IgD-negative memory B cell (primary cell): ENCODE measurements around the gene TMEM196. TPM values are rescaled to one million over a fixed set of nuclear protein-coding genes. Genes with fewer than 3 reads are reported as not detected.
"Not testable (repeated sequence)": the region's sequence is repeated elsewhere in the genome, so short reads cannot be mapped to it uniquely, and the experiment has no call there.

Experiments
- H3K27ac Mint-ChIP-seq, 3 donors: one replicate each; pipeline ENCODE4 v1.8.0; 2020 to 2022; ENCODE audit warnings: mild to moderate bottlenecking in 3 of 3, mixed read lengths in 3 of 3, moderate library complexity in 1 of 3
- H3K27me3 Mint-ChIP-seq: one replicate; pipeline ENCODE4 v1.8.0; 2021; ENCODE audit warnings: mixed read lengths
- H3K36me3 Mint-ChIP-seq: one replicate; pipeline ENCODE4 v1.8.0; 2020; ENCODE audit warnings: mild to moderate bottlenecking, mixed read lengths
- H3K4me1 Mint-ChIP-seq, 3 donors: one replicate each; pipeline ENCODE4 v1.8.0; 2020 to 2022; ENCODE audit warnings: mixed read lengths in 3 of 3, mild to moderate bottlenecking in 1 of 3
- H3K4me3 Mint-ChIP-seq, 4 donors: one replicate each; pipeline ENCODE4 v1.8.0; 2020 to 2022; ENCODE audit warnings: mild to moderate bottlenecking in 4 of 4, mixed read lengths in 4 of 4, moderate library complexity in 3 of 4
- H3K9me3 Mint-ChIP-seq, 3 donors: one replicate each; pipeline ENCODE4 v1.8.0; 2020 to 2021; ENCODE audit warnings: mixed read lengths in 3 of 3, mild to moderate bottlenecking in 1 of 3
- polyA plus RNA-seq: library from polyadenylated mRNA; unstranded; fragments of 300-500 nt; fragmentation: Illumina TruSeq; gene quantifications from one replicate; pipeline ENCODE4 v1.2.3, GENCODE V29; 2021

The TMEM196 gene
- polyA plus RNA-seq, 1 donor from 2014 or later = not detected

- H3K9me3 Mint-ChIP-seq, H3K36me3 Mint-ChIP-seq, H3K27ac Mint-ChIP-seq, H3K4me1 Mint-ChIP-seq, H3K4me3 Mint-ChIP-seq, H3K27me3 Mint-ChIP-seq: not testable (repeated sequence)
Measured at GRCh38 chr7:19689130-19689529, 84.3 kb downstream of the TMEM196 start.

- Mint-ChIP-seq H3K4me1 (peaks cover 6 to 9% (median 9%) of the 10 kb centered on the region in 3 donors), H3K27me3 (no peaks in the 10 kb centered on the region), H3K9me3 (peaks cover 0 to 3% (median 2%) of the 10 kb centered on the region in 3 donors), H3K4me3 (no peak overlapping the region), H3K27ac (no peak overlapping the region), H3K36me3 (no peaks in the 10 kb centered on the region)
Measured at GRCh38 chr7:19681596-19681995, 91.8 kb downstream of the TMEM196 start.

- no peak overlapping the region for H3K4me3 Mint-ChIP-seq
- peaks cover 0 to 2% (median under 1%) of the 10 kb centered on the region in 3 donors for H3K9me3 Mint-ChIP-seq
- no peaks in the 10 kb centered on the region for H3K36me3 Mint-ChIP-seq
- peak overlapping the region in 1 of 3 donors; percentile 66 for H3K27ac Mint-ChIP-seq
- peaks cover 6 to 10% (median 7%) of the 10 kb centered on the region in 3 donors for H3K4me1 Mint-ChIP-seq
- no peaks in the 10 kb centered on the region for H3K27me3 Mint-ChIP-seq
Measured at GRCh38 chr7:19677180-19677579, 96.2 kb downstream of the TMEM196 start.

- Mint-ChIP-seq H3K4me3 (no peak overlapping the region), H3K27me3 (no peaks in the 10 kb centered on the region), H3K9me3 (no peaks in the 10 kb centered on the region), H3K4me1 (peaks cover 6 to 10% (median 7%) of the 10 kb centered on the region in 3 donors), H3K36me3 (no peaks in the 10 kb centered on the region), H3K27ac (no peak overlapping the region)
Measured at GRCh38 chr7:19675816-19676215, 97.6 kb downstream of the TMEM196 start.

GRCh38 chr7:19674266-19674960, 99.0 kb downstream of the TMEM196 start:
- no peaks in the 10 kb centered on the region for H3K36me3 Mint-ChIP-seq
- H3K27ac Mint-ChIP-seq = no peak overlapping the region
- no peaks in the 10 kb centered on the region for H3K27me3 Mint-ChIP-seq
- peaks cover 6 to 10% (median 7%) of the 10 kb centered on the region in 3 donors for H3K4me1 Mint-ChIP-seq
- no peaks in the 10 kb centered on the region for H3K9me3 Mint-ChIP-seq
- H3K4me3 Mint-ChIP-seq = no peak overlapping the region

GRCh38 chr7:19670806-19671205, 102.6 kb downstream of the TMEM196 start:
- Mint-ChIP-seq H3K27me3 (no peaks in the 10 kb centered on the region), H3K4me3 (no peak overlapping the region), H3K27ac (no peak overlapping the region), H3K36me3 (no peaks in the 10 kb centered on the region), H3K4me1 (no peaks in the 10 kb centered on the region), H3K9me3 (no peaks in the 10 kb centered on the region)

Other genes with a start within 250 kb of the TMEM196 start
- gene POLR1F, start 64.6 kb downstream of the TMEM196 start, polyA plus RNA-seq = 32.5 TPM